Activated CD8-positive, alpha-beta memory T cell treated with anti-CD3 and anti-CD28 coated beads for 24 hours (primary cell): Measurements from ENCODE around the gene PDE6G.

Experiments used
- DNase-seq: peaks from one replicate; pipeline ENCODE4 v3.0.0-alpha.2; 2020

Gene PDE6G

DNA sequence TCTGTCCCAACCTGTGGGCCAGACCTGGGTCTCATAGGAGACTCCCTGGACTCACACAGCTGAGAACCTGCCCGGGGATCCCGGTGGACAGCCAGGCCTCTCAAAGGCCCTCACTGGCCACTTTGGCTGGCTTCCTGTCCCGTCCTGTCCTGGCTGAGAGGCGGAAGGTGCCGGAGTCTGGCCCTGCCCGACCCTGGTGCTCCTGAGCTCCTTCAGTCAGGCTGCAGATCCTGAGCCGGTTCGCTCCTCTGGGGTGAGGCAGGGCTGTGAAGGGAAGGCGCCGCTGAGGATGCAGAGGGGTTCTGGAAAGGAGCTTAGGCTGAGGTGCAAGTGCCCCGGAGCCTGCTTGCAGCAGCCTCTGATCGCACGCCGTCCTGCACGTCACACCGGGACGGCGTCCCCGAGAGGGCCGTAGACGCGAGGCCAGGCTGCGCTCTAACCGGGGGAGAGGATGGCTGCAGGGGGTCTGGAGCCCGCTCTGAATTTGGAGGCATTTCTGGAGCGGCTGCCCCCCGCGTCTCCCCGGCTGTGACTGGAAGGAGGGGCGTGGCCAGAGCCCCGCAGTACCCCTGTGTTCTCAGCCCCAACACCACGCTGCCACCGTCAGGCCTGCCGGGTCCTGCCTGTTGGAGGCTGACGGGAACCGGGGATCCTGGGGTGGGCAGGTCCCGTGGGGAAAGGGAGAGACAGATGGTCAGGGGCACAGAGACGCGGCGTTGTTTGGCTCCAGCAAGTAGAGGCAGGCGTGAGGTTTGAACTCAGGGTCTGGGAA lies 31.6 kb upstream of the PDE6G start:
- DNase-seq, result no peak

DNA sequence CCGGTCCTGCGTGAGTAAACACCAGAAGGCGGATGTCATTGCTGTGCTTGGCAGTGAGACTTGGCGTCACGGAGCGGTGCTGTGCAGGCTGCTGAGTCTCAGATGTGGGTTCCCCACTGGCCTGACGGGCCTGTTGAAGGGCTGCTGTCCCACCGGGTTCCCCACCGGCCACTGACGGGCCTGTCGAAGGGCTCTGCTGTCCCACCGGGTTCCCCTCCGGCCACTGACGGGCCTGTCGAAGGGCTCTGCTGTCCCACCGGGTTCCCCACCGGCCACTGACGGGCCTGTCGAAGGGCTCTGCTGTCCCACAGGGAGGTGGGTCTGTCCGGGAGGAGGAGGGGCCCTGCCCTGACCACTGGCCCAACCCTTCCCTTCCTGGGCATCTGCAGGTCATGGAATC lies 30.3 kb upstream of the PDE6G start:
- DNase-seq, result no peak

DNA sequence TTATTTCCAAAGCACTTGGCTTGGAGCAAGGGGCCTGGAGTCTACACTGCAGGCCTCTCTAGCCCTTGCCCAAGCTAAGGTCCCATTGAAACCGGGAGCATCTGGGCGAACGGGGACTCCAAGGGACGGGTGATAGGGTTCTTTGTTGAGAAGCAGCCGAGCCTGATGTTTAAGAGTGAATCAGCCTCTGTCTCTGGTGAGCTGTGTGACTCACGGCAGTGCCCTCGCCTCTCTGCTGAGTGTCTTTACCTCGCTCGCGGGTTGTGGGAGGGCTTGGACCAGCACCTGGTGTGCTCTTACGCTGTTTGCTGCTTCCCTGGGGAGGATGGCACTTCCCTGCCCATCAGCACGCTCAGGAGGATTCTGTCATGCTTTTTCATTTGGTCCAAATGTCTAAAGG lies 28.8 kb upstream of the PDE6G start:
- DNase-seq, result peak; percentile 61

DNA sequence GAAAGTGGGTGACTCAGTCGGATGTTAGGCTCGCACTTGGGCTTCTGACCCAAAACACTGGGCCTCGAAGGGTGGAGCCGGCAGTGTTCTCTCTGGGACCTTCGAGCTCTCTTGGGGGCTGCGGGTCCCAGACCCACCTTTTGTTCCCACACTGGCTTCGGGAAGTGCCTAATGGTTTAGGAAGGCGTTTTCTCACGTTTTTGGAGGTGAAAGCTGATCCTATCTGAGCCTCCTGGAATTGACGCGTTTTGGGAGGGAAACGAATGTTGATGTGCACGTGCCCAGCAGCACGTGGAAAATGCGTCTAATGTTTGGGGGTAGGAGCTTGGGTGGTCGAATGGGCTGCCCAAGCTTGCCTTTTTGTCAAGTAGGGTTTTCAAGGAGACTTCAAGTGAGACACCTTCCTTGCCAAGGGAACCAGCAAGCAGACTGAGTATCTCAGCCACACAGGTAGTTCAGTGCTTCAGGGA lies 28.1 kb upstream of the PDE6G start:
- peak; percentile 72 for DNase-seq

DNA sequence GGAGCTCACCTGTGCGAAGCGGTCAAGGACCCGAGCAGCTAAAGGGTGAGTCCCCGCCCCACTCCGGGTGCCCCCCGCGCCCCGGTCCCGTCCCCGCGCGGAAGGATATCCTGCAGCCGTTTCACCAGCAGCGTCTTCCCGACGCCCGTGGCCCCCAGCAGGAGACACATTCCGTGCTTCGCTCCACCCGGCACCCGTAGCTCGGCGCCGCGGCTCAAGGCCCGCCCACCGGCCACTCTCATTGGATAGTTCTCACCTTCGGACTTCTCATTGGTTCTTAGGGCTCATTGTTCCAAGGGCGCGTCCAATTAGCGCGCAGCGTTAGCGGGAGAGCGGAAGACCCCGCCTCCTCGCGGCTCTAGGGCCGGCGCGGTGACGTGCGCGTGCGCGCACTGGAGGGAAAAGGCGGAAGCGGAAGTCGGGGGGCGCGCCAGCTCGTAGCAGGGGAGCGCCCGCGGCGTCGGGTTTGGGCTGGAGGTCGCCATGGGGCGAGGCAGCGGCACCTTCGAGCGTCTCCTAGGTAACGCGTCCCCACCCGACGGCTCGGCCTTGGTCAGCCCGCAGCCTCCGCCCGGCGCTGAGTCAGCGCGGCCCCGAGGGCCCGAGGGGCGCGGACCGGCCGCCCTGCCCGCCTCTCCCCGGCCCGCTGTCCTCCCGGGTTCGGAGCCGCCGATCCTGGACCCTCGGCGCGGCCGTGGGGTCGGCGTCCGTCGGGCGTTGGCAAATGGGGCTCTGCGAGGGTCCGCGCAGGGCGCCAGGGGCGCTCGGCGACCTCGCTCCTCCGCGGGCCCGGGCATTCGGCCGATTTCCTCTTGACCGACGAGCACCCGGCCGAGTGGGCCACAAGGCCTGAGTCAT lies 27.5 kb upstream of the PDE6G start, which contains the start of the genes ARL16 and HGS:
TSS of gene ARL16 (minus strand) at position 214 of the 858 bp plus-strand sequence. CDS start at position 170, 44 bp downstream.
TSS of gene HGS (plus strand) at position 428 of the 858 bp plus-strand sequence. CDS start at position 484, 56 bp downstream.
- DNase-seq, result peak; percentile 98

DNA sequence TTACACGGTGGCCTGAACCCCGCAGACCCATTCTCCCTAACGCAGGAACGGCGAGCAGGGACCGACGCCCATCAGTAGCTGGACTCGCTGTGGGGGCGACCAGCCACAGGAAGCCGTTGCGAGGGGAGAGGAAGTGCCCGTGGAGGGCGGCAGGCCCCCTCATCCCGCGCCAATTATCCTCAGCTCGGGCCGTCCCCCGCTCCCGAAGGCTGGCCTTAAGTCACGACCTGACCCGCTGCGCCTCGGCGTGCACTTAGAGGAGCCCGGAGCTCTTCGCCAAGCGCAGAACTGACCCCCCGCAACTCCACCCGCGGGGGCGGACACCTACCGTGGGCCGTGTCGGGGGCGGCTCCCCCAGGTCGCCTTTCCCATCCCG lies 26.9 kb upstream of the PDE6G start:
- no peak for DNase-seq

DNA sequence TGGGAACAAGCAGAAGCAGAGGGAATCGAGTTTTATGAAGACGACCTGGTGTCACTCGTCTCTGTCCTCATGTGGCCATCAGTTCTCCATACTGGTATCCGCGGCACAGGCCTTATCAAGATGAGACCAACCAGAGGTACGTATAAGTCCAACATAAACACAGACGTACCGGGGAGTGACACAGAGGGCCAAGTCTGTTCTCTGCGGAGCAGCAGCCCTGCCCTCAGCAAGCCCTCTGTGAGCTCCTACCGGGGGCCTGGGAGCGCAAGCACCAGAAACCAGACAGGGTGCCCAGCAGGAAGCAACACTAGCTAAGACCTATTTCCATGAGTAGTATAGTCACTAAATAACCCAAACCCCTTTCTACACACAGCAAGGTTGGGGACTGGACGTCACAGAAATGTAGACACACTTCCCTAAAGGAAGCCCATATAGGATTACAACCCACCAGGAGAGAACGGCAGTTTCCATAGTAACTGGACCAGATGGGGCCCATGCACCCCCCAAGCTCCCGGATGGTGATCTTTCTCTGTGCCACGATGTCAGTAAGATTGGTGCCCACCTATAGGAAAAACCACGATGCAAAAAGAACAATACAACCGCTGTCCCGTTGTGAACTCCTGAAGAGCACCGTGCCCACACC lies 26.3 kb upstream of the PDE6G start:
- DNase-seq, result no peak

DNA sequence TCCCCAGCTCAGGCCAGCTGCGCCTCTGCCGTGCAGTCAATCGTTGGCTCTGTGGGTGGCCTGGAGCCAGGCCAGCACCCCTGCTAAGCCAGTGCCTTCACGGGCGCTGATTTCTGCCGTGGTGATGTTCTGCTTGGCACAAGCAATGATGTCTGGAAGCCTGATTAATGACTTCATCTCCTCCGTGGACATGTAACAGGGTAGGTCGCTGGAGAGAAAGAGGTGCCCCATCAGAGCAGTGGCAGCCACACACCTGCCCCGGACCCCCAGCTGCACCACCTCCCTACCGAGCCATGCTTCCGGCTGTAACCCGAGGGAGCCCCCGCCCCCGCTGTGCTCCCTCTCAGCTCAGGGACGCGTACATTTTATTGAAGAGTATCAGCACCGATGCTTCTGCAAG lies 25.3 kb upstream of the PDE6G start:
- DNase-seq, result no peak

DNA sequence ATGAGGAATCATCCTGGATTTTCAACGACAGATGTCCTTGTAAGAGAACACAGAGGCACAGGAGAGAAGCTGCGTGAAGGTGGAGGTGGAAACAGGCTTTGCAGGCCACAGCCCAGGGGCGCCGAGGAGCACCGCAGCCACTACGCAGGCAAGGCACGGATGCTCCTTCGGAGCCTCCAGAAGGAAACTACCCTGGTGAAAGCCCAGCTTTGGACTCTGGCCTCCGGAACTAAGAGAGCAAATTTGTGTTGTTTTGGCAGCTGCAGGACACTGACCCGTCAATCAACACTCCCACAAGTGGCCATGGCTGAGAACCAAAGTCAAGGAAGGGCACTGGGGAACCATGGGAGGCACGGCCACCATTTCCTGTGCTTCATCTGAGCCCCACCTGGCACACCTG lies 23.8 kb upstream of the PDE6G start:
- DNase-seq, result no peak

DNA sequence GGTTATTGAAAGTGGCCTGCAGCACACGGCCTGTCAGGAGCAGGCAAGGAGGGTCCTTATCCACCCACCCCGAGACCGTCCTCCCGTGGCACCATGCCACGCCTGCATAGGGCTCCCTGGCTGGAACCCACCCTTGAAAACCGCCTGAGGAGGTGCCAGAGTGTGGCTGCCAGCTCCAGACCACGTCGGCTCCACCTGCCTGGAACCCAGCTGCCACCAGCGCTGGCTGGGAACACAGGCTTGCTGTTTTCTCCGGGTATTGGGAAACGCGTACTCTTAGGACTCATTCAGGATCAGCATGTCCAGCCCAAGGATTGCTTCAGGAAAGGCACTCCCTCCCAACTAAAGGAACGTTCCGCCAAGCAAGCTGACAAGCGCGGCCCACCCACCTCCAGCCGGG lies 20.6 kb upstream of the PDE6G start:
- no peak for DNase-seq

DNA sequence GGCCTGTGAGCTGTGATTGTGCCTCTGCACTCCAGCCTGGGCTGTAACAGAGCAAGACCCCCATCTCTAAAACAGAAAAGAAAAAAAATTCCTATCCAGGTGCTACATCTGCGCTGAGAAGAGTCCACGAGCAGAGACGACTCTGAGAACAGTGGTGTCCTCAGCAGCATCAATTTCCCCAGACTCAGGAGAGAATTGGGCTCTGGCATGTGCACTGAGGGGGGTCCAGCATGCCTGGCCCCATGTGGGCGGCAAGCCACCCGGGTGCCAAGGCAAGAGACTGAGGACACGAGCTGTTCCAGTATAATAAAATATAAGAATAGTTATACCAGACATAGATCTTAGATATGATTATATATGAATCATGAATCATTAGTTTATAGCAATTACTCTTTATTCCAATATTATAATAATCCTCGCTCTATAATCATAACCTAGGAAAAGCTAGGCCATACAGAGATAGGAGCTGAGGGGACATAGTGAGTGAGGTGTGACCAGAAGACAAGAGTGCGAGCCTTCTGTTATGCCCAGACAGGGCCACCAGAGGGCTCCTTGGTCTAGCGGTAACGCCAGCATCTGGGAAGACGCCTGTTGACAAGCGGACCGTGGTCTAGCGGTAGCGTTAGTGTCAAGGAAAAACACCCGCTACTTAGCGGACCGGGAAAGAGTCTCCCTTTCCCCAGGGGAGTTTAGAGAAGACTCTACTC lies 19.3 kb upstream of the PDE6G start:
- DNase-seq, result peak; percentile 71

DNA sequence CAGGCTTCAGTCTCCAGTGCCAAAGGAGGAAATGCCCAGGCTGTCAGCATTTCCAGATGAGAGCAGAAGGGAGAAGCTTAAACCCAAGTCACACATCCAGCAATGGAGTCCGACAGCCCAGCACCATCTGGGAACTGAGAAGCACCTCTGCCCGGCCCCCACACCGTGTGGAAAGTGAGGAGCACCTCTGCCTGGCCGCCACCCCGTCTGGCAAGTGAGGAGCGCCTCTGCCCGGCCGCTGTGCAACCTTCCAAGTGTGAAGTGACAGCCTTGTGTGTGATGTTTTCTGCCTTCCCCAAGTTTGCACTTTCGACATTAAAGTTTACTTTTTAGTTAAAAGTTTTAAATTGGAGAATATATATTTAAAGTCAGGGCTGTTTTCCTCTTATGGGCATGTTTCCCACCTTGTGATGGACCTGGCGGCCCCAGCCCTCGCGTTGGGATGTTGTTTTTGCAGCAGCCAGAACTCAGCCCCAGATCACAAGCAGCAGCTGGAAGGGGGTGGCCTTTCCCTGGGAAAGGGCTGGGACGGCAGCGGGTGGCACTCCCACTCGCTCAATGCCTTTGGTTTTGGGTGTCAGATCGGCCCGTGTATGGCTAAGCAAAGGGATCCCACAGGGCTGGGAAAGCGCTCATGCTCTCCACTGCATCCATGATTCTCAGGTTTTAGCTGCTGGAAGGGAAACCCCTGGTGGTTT lies 17.4 kb upstream of the PDE6G start:
- DNase-seq, result no peak

DNA sequence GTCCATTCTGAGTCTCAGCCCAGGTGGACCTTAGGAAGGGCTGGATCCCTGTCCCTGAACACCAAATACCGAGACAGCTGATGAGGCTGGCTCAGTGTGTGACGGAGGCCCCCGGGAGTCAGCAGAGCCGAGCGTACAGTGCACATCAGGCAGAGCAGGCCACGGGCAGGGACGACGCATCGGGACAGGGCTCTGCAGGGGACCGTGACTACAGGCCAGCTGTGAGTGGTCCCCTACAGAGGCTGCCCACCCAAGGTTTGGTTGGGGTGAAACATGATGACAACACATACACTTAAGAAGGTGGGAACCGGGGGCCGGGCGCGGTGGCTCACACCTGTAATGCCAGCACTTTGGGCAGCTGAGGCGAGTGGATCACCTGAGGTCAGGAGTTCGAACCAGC lies 16.6 kb upstream of the PDE6G start:
- no peak for DNase-seq

DNA sequence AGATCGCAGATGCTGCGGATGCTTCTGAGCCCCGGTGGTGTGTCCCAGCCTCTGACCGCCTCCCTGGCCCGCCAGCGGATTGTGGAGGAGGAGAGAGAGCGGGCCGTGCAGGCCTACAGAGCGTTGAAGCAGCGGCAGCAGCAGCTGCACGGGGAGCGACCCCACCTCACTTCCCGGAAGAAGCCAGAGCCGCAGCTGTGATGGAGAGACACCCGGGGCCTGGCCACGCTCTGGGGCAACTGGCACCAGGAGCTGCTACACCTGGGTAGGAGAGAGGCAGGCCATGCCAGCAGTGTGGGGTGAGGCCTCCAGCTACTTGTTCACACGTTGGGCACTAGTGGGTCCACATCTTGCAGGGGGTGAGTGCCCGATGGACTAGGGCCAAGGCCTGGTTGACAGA lies 16.2 kb upstream of the PDE6G start:
- no peak for DNase-seq

DNA sequence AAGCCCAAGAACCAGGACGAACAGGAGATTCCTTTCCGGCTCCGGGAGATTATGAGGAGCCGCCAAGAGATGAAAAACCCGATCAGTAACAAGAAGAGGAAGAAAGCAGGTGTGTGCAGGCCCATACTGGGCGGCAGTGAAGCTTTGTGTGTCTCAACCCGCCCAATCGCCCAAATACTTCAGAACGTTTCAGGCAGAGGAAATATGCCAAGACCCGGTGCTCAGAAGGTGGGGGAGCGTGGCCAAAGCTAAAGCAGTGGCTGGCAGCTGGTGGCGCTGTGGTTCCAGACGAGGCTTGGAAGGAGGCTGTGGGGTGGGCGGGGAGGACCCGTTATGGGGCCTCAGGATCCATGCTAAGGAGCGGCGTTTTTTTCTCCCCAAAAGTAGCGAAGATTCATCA lies 11.4 kb upstream of the PDE6G start:
- DNase-seq, result no peak

DNA sequence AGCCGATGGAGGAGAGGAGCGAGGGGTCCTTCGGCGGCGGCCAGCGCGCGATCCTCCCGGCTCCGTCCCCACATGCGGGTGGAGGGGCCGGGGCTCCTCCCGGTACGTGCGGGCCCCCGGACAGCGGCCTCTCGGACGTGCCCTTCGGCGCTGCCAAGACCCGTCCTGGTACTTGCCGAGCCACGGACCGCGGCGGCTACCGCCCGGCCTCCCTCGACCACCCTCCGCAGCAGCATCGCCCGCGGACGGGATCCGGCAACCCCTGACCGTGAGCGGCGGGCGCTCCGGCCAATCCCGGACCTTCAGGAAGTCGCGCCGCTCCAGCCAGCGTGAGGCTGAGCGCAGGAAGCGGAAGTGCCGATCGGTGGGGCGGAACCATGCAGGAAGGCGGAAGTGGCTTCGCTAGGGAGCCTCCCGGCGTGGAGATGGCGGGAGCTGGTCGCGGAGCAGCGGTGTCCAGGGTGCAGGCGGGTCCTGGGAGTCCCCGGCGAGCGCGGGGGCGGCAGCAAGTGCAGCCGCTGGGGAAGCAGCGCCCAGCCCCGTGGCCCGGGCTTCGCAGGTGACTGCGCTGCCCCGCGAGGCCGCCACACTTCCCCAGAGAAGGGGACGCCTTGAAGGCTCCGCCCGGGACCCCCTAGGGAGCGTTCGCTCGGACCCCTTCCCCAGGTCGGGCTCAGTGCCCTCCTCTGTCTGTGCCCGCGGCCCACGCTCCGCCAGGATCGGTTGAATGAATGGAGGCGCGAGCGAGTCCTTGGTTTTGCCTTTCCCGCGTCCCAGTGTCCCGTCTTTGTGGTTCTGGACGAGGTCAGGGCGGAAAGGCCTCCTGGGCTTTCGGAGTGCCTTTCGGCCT lies 10.2 kb upstream of the PDE6G start, which contains the start of the genes CCDC137 and OXLD1:
TSS of gene CCDC137 (plus strand) at position 396 of the 850 bp plus-strand sequence. CDS start at position 426, 30 bp downstream.
TSS of gene OXLD1 (minus strand) at position 264 of the 850 bp plus-strand sequence. CDS start at position 236, 28 bp downstream.
- peak; percentile 95 for DNase-seq

DNA sequence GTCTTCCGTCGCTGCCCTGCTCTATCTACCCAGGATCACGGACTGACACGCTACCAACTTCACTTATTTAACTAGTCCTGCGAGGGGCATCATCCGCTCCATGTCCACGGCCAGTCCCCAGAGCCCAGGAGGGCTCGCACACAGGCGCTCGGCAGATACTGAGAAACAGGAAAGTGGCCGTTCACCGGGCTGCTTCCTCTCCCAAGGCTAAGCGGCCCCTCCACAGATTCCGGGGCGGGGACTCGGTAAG lies 9.7 kb upstream of the PDE6G start:
- no peak for DNase-seq

DNA sequence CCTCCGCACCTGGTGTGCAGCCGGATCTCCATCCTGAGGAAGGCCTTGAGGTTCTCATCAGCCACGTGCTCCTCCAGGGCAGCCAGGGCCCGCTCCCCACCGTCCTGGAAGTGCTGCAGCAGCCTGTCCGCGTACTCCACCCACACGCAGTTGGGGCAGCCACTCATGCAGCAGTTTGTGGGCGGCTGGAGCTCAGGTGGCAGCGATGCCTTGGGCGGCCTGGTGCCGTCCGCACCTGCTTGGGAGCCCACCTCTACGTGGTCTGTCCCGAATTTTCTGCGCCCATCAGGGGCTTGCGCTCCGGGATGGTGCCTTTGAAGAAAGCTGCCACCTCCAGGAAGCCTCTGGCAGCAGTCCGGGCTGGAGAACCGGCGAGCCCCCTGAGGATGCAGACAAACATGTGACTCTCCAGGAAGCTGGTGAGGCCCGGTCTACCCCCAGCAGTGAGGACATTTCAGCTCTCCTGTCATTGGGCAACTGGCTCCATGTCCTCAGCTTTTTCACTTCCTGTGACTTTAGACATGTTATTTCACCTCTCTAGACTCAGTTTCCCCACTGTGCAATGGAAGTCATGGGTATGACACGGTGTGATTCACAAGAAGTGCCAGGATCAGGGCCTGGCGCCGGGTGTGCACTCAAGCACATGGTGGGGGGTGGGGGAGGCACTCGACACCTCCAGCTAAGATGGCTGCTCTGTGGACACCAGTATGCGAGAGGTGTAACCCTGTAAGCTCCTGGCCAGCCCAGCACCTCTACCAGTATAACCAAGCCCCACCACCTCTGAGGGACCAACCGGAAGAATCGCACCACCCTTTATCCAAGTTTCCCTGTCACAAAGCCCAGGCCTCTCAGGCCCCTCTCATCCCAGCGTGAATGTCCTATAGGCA lies 9.1 kb upstream of the PDE6G start:
- peak; percentile 88 for DNase-seq

DNA sequence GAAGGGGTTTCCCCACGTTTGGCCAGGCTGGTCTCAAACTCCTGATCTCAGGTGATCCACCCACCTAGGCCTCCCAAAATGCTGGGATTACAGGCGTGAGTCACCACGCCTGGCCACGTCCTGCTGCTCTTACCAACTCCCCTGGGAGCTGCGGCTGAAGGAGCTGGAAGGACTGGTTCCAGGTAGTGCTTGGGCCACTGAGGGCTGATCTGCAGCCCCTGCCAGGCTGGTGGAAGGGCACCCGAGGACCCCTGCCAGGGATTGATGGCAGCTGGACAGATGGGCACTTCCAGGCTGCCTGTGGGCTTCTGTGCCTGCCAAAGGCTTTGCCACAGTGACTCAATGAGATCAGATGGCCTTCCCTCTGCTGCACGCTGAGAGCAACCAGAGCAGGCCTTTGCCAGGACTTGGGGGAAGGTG lies 7.7 kb upstream of the PDE6G start:
- peak; percentile 66 for DNase-seq

DNA sequence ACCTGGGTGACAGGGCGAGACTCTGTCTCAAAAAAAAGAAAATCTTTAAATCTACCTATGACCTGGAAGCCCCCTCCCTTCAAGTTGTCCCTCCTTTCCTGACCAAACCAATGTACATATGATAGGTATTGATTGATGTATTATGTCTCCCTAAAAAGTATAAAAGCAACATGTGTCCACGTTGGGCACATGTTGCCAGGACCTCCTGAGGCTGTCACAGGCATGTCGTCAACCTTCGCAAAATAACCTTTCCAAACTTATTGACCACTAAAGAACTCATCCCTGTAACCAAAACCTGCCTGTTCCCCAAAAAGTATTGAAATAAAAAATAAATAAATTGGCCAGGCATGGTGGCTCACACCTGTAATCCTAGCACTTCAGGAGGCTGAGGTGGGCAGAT lies 5.7 kb upstream of the PDE6G start:
- no peak for DNase-seq
